GM18951 (cell line): Measurements from ENCODE around the gene KLF9.
"Not testable (repeated sequence)": the region's sequence is repeated elsewhere in the genome, so short reads cannot be mapped to it uniquely, and the experiment has no call there.

Experiments
- POLR2A ChIP-seq: IDR thresholded peaks from 4 replicates; pipeline ENCODE4 v1.6.1; 2011; ENCODE audit warnings: mild to moderate bottlenecking; ENCODE audit not compliant: insufficient read length, insufficient read depth; ENCODE audit errors: extremely low read depth
- in situ Hi-C: fragments of 300-500 bp; cut with MboI; formaldehyde crosslinking; loops from one replicate; pipeline ENCODE4 v1.12.0; 2022; ENCODE audit warnings: low sequenced_read_pairs, mixed read lengths, inconsistent platforms; ENCODE audit not compliant: unreplicated experiment

KLF9 gene

DNA sequence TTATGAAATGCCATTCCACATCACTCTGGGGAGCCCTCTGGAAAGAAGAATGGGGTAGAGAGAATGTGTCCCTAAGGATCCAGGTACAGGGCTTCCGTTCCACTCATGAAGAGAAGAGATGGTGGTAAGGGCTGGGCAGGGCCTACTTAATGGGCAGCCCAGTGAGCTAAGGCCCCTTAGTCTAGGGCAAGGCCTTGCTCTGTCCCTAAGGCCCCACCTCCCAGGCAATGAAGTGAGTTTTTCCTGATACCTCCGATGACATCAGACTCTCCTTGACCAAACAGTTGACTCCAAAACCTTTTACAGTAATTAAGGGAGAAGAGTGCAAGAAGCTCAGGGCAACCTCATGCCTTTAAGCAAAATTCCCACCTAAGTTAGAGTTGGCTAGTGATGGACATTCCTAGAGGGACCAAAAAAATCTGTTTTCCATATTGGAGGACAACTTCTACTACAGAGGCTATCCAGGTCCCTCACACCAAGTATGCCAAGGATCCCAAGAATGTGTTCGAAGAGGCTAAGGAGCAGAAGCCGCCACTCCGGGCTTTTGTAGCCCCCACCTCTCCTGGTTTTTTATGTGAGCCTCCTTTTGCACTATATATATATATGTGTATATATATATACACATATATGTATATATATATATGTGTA lies 5.9 kb downstream of the KLF9 start:
- no peak for TF ChIP-seq POLR2A
- in situ Hi-C loops = no loop called here

DNA sequence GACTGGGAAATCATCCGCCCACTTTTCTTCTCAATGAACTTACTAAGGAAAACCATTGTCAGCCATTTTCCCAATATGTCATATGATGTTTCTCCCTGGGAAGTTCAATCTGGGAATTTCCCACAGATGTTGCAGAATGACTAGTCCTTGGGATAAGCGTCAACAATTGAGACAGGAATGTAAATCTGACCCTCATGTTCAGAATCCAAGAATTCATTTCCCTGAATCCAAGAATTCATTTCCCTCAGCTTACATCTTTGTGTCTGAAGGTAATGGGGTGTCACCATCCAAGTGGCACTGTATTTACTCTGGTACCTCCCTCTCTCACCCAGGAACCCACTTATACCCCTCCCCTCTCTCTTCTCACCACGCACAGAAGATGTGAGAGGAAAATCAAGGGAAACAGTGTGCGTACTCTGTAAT lies 7.4 kb downstream of the KLF9 start:
- in situ Hi-C loops = no loop called here

DNA sequence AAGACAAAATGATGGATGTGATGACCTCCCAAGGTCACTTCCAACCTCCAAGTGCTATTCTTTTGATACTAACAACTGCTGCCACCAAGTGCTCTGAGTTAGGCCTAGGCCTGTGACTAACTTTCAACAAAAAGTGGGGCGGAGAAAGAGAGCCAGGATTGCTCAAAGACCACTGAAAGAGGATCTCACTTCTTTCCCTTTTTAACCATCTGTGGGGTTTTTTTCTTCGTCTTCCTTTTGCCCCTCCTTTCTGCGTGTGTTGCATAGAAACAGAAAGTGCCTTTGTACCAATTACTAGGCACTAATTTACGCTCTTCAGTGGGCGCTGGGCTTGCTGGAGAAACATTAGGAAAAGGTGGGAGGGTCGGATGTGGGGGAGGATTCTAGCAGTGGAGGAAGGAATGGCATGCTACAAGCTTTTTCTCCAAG lies 8.0 kb downstream of the KLF9 start:
- in situ Hi-C loops = no loop called here
- TF ChIP-seq POLR2A = no peak

More for the DNA sequence above, 7.4 kb downstream of the KLF9 start:
- TF ChIP-seq POLR2A = no peak

DNA sequence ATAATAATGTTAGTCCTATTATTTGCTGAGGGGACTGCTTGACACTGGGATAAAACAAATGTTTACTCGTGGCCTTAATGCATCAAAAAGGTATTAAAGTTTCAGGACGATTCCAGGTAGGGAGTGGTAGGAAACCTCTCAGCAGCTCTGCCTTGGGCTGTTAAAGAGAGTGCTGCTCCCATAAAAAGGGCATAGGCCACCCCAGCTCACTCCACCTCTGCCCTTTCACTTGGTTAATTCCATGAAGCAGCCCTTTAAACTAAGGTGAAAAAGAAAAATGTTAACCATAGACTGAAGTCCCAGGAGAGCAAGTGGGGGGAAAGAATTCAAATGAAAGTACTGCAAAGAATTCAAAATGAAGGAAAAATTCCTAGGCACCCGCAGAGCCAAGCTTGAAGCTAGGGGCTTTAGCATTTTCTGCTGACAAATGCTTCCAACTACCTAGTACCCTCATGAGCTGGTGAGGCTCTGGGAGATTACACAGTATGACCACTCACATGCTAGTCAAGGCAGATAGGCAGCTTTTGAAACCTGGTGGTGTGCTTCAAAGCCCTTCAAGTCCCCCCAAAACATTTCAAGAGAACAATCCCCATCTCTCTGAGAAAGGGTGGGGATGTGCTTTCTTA lies 8.5 kb downstream of the KLF9 start:
- in situ Hi-C loops = no loop called here
- no peak for TF ChIP-seq POLR2A

DNA sequence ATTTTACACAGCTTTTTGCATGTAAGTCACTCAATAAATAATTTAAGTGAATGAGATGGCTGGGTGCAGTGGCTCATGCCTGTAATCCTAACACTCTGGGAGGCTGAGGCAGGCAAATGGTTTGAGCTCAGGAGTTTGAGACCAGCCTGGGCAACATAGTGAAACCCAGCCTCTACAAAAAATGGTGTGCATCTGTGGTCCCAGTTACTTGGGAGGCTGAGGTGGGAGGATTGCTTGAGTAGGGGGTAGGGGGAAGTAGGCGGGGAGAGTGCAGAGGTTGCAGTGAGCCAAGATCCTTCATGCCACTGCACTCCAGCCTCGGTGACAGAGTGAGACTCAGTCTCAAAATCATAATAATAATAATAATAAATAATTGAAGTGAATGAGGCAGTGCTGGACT lies 10.2 kb downstream of the KLF9 start:
- in situ Hi-C loops = no loop called here
- TF ChIP-seq POLR2A = no peak

DNA sequence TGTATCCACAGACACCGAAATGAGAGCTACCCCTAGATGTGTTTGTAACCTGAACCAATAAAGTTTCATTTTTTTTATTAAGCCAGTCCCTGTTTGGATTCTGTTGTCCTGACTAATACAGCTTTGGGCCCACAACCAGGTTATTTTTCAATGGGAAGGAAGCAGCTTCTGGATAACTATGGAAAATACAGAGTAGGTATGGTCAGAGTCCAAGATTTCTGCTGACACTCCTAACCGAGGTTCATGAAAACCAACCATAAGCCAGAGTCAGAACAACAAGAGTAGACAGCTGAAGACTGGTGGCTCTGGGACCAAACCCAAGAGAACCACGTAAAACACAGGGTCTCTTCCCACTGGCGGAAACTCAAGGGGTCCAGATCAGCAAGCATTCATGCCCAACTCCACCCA lies 10.8 kb downstream of the KLF9 start:
- in situ Hi-C loops = no loop called here

DNA sequence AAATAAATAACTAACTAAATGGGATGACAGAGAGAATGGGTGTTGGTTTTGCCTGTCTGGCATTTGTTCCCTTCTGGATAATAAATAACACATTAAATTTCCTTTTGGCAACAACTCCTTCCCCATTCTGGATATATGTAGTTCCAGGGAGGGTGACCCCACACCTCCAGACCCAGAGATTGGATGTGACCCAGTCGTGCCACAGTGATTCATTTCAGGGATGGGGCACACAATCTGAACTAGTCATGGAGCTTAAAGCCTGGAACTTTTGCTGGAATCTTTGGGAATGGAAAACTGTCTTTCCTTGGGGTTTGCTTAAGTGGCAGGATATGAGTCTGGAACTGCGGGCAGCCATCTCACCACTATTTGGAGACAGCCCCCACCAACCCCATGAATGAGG lies 11.3 kb downstream of the KLF9 start:
- no peak for TF ChIP-seq POLR2A
- in situ Hi-C loops = no loop called here

More for the DNA sequence above, 10.8 kb downstream of the KLF9 start:
- TF ChIP-seq POLR2A = no peak

DNA sequence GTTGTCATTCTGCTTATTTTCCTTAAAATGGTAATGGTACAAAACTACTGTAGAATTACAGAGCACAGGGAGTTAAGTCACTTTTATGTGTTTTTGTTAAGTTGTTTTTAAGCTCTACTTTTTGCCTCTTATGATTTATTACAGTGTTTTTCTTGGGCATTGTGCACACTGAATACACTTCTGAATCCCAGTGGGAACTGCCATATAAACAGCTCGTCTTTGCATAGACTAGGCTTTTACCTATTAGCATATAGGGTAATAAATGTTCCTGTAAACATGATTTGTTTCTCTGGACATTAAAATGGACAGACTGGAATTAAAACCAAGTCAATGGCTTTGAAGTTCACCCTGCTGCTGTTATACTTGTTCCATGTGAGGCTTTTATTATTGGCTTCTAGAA lies 12.2 kb downstream of the KLF9 start:
- no peak for TF ChIP-seq POLR2A
- in situ Hi-C loops = no loop called here

DNA sequence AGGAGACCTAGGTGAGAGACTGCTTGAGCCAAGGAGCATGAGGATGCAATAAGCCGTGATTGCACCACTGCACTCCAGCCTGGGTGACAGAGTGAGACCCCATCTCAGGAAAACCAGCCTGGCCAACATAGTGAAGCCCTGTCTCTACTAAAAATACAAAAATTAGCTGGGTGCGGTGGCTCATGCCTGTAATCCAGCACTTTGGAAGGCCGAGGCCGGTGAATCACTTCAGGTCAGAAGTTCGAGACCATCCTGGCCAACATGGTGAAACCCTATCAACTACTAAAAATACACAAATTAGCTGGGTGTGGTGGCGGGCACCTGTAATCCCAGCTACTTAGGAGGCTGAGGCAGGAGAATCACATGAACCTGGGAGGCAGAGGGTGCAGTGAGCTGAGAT lies 13.2 kb downstream of the KLF9 start:
- in situ Hi-C loops = not testable (repeated sequence)

DNA sequence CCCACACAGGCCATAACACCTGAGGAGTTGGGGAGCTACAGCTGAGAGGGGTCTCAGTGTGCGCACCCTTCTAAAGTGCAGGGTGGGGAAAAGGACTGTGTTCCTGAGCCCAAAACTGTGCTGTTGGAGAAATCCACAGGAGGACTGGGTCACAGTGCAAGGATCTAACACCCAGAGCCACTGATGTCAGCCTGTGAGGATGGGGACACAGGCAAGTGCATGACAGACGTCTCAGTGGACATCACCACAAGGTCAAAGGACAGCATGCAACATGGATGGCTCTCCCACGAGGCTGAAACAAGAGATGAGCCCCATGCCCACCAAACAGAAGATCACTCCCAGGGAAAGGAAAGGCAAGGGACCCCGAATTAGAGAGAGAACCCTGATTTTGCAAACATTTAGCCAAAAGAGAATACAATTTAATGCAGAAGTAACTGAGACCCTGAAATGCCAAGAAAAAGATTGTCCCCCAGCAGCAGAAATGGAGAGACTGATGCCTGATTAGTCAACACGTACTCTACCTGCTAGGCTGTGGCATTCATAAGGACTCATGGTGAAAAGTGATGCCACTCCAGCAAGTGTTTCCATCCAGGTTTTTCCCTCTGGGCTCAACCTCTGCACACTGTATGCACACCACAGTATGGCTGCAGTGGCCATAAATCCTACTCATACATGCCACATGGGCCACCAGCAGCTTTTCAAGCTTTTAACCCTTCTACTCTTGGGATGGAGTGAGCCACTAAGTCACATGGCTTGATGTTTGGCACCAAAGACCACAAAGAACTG lies 14.2 kb downstream of the KLF9 start:
- in situ Hi-C loops = no loop called here
- no peak for TF ChIP-seq POLR2A

DNA sequence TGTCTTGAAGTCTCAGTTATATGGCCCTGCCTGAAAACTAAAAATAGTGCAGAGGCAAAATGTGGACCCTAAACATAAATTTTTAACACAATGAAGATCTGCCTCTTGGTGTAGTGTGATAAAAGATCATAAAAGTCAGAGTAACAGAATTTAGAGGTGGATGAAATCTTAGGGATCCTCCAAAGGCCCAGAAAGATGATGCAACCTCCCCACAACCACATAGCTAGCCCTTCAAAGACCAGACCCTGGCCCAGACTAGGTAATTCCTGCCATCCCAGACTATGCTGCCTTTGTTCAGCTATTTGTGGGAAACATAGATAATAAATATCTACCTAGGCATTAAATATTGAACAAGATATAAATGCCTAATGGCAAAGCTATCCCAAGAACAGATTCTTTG lies 15.3 kb downstream of the KLF9 start:
- in situ Hi-C loops = no loop called here
- TF ChIP-seq POLR2A = no peak

DNA sequence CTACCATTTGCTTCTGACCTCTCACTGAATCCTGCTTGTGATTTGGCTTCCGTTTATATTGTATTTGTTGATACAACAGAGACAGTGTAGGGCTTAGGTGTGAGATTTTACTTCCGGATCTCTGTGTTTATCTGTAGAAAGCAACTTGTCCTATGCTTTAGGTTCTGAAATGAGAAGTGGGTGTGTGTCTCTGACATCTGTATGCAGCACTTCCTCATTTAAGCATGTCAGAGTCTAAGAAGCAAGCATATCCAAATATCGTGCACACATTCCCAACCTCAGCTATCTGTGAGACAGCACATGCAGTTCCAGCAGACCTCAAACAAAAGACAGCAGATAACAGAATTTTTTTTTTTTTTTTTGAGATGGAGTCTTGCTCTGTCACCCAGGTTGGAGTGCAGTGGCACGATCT lies 16.3 kb downstream of the KLF9 start:
- in situ Hi-C loops = no loop called here
- TF ChIP-seq POLR2A = no peak

DNA sequence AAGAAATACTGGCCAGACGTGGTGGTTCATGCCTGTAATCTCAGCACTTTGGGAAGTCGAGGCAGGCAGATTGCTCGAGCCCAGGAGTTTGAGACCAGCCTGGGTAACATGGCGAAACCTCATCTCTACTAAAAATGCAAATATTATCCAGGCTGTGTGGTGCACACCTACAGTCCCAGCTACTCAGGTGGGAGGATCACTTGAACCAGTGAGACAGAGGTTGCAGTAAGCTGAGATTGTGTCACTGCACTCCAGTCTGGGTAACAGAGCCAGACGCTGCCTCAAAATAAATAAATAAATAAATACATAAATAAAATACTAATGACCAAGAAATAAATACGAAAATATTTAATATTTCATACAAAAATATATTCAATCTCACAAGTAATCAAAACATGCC lies 18.8 kb downstream of the KLF9 start:
- in situ Hi-C loops = no loop called here
- no peak for TF ChIP-seq POLR2A

DNA sequence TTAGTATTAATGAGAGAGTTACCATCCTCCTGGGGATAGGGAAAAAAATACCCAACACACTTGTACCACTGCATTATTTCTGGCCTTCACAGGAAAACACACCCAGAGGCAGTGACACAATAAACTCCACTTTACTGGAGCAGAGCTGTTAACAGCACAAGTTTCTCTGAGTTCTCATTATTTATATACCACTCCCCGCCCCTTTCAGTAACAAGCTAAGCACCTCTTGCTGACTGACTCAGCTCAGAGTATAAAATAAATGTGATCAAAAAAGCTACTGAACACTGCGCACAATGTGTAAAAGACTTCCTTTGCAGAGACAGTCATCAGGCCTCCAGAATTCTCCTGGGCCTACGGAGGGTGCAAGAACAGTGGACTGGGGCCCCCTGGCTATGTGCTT lies 21.6 kb downstream of the KLF9 start:
- in situ Hi-C loops = no loop called here
- no peak for TF ChIP-seq POLR2A
